Neural cell (in vitro differentiated cells): ENCODE data around the gene TEX2. TPM values are rescaled to one million over a fixed set of nuclear protein-coding genes. Genes with fewer than 3 reads are reported as not detected.

Experiments used
- H2AFZ ChIP-seq: fragments of 200-600, 300-800 bp; sonication (generic), shearing (Covaris generic); 2 replicates; pipeline ENCODE4 v1.6.0; 2014; ENCODE audit warnings: low read depth, mild to moderate bottlenecking, antibody characterized with exemption, low read length, moderate library complexity
- H3F3A ChIP-seq: fragments of 200-600 bp; shearing (Covaris generic); 2 replicates; pipeline ENCODE4 v1.6.1; 2016; ENCODE audit warnings: mild to moderate bottlenecking, moderate library complexity, mixed read lengths, antibody characterized with exemption, low read length; ENCODE audit not compliant: insufficient read depth, poor library complexity, severe bottlenecking
- H3K27ac ChIP-seq: fragments of 200-600, 300-800 bp; sonication (generic), shearing (Covaris generic); 2 replicates; pipeline ENCODE4 v1.5.1; 2014; ENCODE audit warnings: mild to moderate bottlenecking, low read length, moderate library complexity
- H3K27me3 ChIP-seq: fragments of 300-800, 200-600 bp; sonication (generic), shearing (Covaris generic); 2 replicates; pipeline ENCODE4 v1.6.0; 2014; ENCODE audit warnings: mild to moderate bottlenecking, low read depth, low read length, moderate library complexity; ENCODE audit not compliant: insufficient read depth
- H3K36me3 ChIP-seq: fragments of 300-800, 200-600 bp; sonication (generic), shearing (Covaris generic); 2 replicates; pipeline ENCODE4 v1.5.1; 2014; ENCODE audit warnings: mild to moderate bottlenecking, antibody characterized with exemption, low read length, moderate library complexity; ENCODE audit not compliant: insufficient read depth
- H3K4me2 ChIP-seq: fragments of 300-800, 200-600 bp; sonication (generic), shearing (Covaris generic); 2 replicates; pipeline ENCODE4 v1.6.0; 2014; ENCODE audit warnings: mild to moderate bottlenecking, low read length
- H3K4me3 ChIP-seq: fragments of 300-800, 200-600 bp; sonication (generic), shearing (Covaris generic); 2 replicates; pipeline ENCODE4 v1.5.1; 2014; ENCODE audit warnings: mild to moderate bottlenecking, low read length, moderate library complexity
- H3K79me2 ChIP-seq: fragments of 200-600 bp; shearing (Covaris generic); replicated peaks from 2 replicates; pipeline ENCODE4 v1.6.0; 2014; ENCODE audit warnings: mild to moderate bottlenecking, low read length, moderate library complexity; ENCODE audit not compliant: insufficient read depth
- H3K9ac ChIP-seq: fragments of 300-800, 200-600 bp; sonication (generic), shearing (Covaris generic); 2 replicates; pipeline ENCODE4 v1.6.1; 2016; ENCODE audit warnings: mild to moderate bottlenecking, low read length, mixed read lengths
- H3K9me2 ChIP-seq: fragments of 200-600 bp; shearing (Covaris generic); 2 replicates; pipeline ENCODE4 v1.6.1; 2016; ENCODE audit warnings: mild to moderate bottlenecking, low read length, mixed read lengths; ENCODE audit not compliant: insufficient read depth
- H3K9me3 ChIP-seq: fragments of 200-600, 300-800 bp; sonication (generic), shearing (Covaris generic); 2 replicates; pipeline ENCODE4 v1.6.1; 2016; ENCODE audit warnings: mild to moderate bottlenecking, mixed run types, low read length, moderate library complexity, mixed read lengths
- H4K20me1 ChIP-seq: fragments of 200-600 bp; shearing (Covaris generic); 2 replicates; pipeline ENCODE4 v1.6.1; 2016; ENCODE audit warnings: mild to moderate bottlenecking, mixed run types; ENCODE audit not compliant: insufficient read depth
- CTCF ChIP-seq: fragments of 450-650 bp; IDR thresholded peaks from 2 replicates; pipeline ENCODE4 v1.5.1; 2014; ENCODE audit warnings: antibody characterized with exemption, mild to moderate bottlenecking, moderate library complexity; ENCODE audit not compliant: poor library complexity, severe bottlenecking
- EP300 ChIP-seq: fragments of 450-650 bp; conservative IDR thresholded peaks from 2 replicates; pipeline ENCODE4 v1.6.1; 2014; ENCODE audit warnings: antibody characterized with exemption, mild to moderate bottlenecking, moderate library complexity; ENCODE audit not compliant: poor library complexity, severe bottlenecking
- EZH2 ChIP-seq: fragments of 200-600, 300-800 bp; shearing (Covaris generic), sonication (generic); IDR thresholded peaks from 2 replicates; pipeline ENCODE4 v1.6.1; 2014; ENCODE audit warnings: antibody characterized with exemption, low read length, borderline replicate concordance, mild to moderate bottlenecking; ENCODE audit not compliant: insufficient read depth, poor library complexity, severe bottlenecking
- MXI1 ChIP-seq: fragments of 450-650 bp; conservative IDR thresholded peaks from 2 replicates; pipeline ENCODE4 v1.6.1; 2014; ENCODE audit warnings: antibody characterized with exemption, mild to moderate bottlenecking; ENCODE audit not compliant: poor library complexity, severe bottlenecking
- POLR2AphosphoS5 ChIP-seq: IDR thresholded peaks from 2 replicates; pipeline ENCODE4 v1.6.1; 2012
- REST ChIP-seq: IDR thresholded peaks from 2 replicates; pipeline ENCODE4 v1.6.1; 2012; ENCODE audit warnings: borderline replicate concordance
- TAF1 ChIP-seq: IDR thresholded peaks from 2 replicates; pipeline ENCODE4 v1.6.1; 2012; ENCODE audit warnings: low read depth
- polyA plus RNA-seq: library from polyadenylated mRNA; depleted of rRNA; stranded (reverse); fragments of >200 nt; gene quantifications from 2 replicates; pipeline ENCODE4 v1.2.3, GENCODE V29; 2014

The TEX2 gene
- polyA plus RNA-seq, 1 donor from 2014 or later, result 19.7 TPM

GRCh38 chr17:64289741-64290141, 26.7 kb upstream of the TEX2 start:
- no peaks in the 10 kb centered on the region for H3K9me3 ChIP-seq
- H3F3A ChIP-seq, result no peaks in the 10 kb centered on the region
- H3K27ac ChIP-seq, result no peak overlapping the region
- H3K36me3 ChIP-seq, result no peaks in the 10 kb centered on the region
- H3K9ac ChIP-seq, result no peak overlapping the region
- H3K4me2 ChIP-seq, result no peak overlapping the region
- H3K79me2 ChIP-seq, result no peaks in the 10 kb centered on the region
- TF ChIP-seq EP300 (no peak), REST (no peak)
- no peak overlapping the region for H2AFZ ChIP-seq
- no peaks in the 10 kb centered on the region for H4K20me1 ChIP-seq
- H3K4me3 ChIP-seq, result no peak overlapping the region
- H3K9me2 ChIP-seq, result no peaks in the 10 kb centered on the region
- H3K27me3 ChIP-seq, result no peaks in the 10 kb centered on the region

- Histone ChIP-seq H4K20me1 (no peaks in the 10 kb centered on the region), H2AFZ (no peak overlapping the region), H3K4me2 (no peak overlapping the region), H3K27me3 (no peaks in the 10 kb centered on the region), H3K79me2 (no peaks in the 10 kb centered on the region), H3K9me2 (no peaks in the 10 kb centered on the region), H3K9me3 (no peaks in the 10 kb centered on the region), H3K4me3 (no peak overlapping the region), H3K27ac (no peak overlapping the region), H3K36me3 (no peaks in the 10 kb centered on the region), H3F3A (no peaks in the 10 kb centered on the region), H3K9ac (no peak overlapping the region)
- TF ChIP-seq POLR2AphosphoS5 (no peak), MXI1 (no peak), EZH2 (no peak), REST (no peak), CTCF (no peak), EP300 (no peak), TAF1 (no peak)
Measured at GRCh38 chr17:64282753-64283080, 19.7 kb upstream of the TEX2 start.
